ENCODE results near the gene ZBTB33. TPM values are rescaled to one million over a fixed set of nuclear protein-coding genes. Genes with fewer than 3 reads are reported as not detected.

The ZBTB33 gene
- total and polyA plus RNA-seq, 4 donors: 2.6 to 12.1 (median 5.7) TPM

DNA sequence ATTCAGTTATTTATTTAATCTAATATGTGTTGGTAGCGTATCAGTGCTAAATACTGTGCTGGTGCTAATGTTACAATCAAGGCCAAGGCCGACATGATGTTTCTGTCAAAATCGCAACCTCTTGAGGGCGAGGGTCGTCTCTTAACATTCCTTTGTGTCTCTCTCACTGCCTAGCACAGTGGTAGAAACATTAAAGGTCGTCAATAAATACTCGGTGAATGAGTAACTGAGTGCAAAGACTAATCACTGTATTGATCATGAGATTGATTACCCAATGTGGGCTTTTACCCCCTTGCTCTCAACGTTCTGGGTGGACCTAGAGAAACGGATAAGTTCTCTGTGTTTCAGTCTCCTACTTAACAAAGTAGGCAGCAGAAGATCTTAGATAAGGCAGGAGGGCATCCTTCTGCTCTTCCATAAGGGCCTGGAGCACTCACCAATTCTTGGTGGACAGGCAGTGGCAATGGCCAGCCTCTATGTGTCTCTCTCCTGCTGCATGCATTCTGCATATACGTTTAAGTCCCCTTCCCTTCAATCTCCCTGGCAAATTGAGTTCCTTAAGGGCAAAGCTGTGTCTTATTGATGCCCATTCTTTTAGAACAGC, 30.5 kb downstream of the ZBTB33 start:
- intact Hi-C loops (cut with DNase I): no loop called here
- Histone ChIP-seq H3K4me3 (ENCODE audit: low read length in 2 of 2) (no peak overlapping the region), H3K27me3 (ENCODE audit: control insufficient read depth in 1 of 2, insufficient read depth in 2 of 2, low read length in 1 of 2) (no peaks in the 10 kb centered on the region), H3K9me3 (ENCODE audit: control insufficient read depth, low read length) (no peaks in the 10 kb centered on the region), H3K36me3 (ENCODE audit: control insufficient read depth in 1 of 2, insufficient read depth in 2 of 2, low read length in 1 of 2) (no peaks in the 10 kb centered on the region), H3K27ac (ENCODE audit: low read depth in 1 of 2, low read length in 2 of 2) (no peak overlapping the region), H3K4me1 (ENCODE audit: control insufficient read depth in 1 of 2, insufficient read depth in 2 of 2, low read length in 2 of 2) (no peaks in the 10 kb centered on the region)
- DNase-seq: no peak
- WGBS, 2 donors: 70 to 85% methylated on average over 10 of the region's 10 CpGs
- ATAC-seq (ENCODE audit: low FRiP score): no peak

- H3K27me3 ChIP-seq (ENCODE audit: control insufficient read depth in 1 of 2, insufficient read depth in 2 of 2, low read length in 1 of 2): no peaks in the 10 kb centered on the region
- H3K36me3 ChIP-seq (ENCODE audit: control insufficient read depth in 1 of 2, insufficient read depth in 2 of 2, low read length in 1 of 2): no peaks in the 10 kb centered on the region
- ATAC-seq (ENCODE audit: low FRiP score): no peak
- no peak for DNase-seq
- WGBS, 2 donors: 41% methylated on average over 4 of the region's 4 CpGs
- intact Hi-C loops (cut with DNase I): no loop called here
- no peaks in the 10 kb centered on the region for H3K9me3 ChIP-seq (ENCODE audit: control insufficient read depth, low read length)
- no peak overlapping the region for H3K4me3 ChIP-seq (ENCODE audit: low read length in 2 of 2)
- H3K4me1 ChIP-seq (ENCODE audit: control insufficient read depth in 1 of 2, insufficient read depth in 2 of 2, low read length in 2 of 2): no peaks in the 10 kb centered on the region
- no peak overlapping the region for H3K27ac ChIP-seq (ENCODE audit: low read depth in 1 of 2, low read length in 2 of 2)
Observed at GRCh38 chrX:120281761-120282160, 31.1 kb downstream of the ZBTB33 start.

DNA sequence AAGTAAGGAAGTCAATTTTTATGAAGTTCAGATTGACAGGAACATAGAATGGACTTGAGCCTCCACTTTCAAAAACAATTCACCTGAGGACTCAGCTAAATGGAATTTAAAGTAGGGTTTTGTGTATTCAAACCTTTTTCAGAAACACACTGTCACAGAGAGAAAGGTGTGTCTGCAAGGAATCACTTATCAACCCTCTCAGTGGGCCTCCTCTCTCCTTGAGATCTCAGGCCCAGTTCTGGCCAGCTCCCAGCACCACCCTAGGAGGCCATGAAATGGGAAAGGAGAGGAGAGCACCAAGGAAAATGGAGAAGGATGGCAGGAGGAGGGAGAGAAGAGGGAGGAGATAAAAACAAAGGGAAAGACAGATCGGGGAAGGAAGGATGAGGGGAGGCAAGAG, 32.1 kb downstream of the ZBTB33 start:
- H3K9me3 ChIP-seq (ENCODE audit: control insufficient read depth, low read length): no peaks in the 10 kb centered on the region
- no peaks in the 10 kb centered on the region for H3K4me1 ChIP-seq (ENCODE audit: control insufficient read depth in 1 of 2, insufficient read depth in 2 of 2, low read length in 2 of 2)
- H3K27ac ChIP-seq (ENCODE audit: low read depth in 1 of 2, low read length in 2 of 2): no peak overlapping the region
- intact Hi-C loops (cut with DNase I): no loop called here
- no peak overlapping the region for H3K4me3 ChIP-seq (ENCODE audit: low read length in 2 of 2)
- DNase-seq (no peak), ATAC-seq (ENCODE audit: low FRiP score) (no peak)
- H3K27me3 ChIP-seq (ENCODE audit: control insufficient read depth in 1 of 2, insufficient read depth in 2 of 2, low read length in 1 of 2): no peaks in the 10 kb centered on the region
- WGBS, 2 donors: 55 to 79% methylated on average over 1 of the region's 1 CpG
- no peaks in the 10 kb centered on the region for H3K36me3 ChIP-seq (ENCODE audit: control insufficient read depth in 1 of 2, insufficient read depth in 2 of 2, low read length in 1 of 2)

DNA sequence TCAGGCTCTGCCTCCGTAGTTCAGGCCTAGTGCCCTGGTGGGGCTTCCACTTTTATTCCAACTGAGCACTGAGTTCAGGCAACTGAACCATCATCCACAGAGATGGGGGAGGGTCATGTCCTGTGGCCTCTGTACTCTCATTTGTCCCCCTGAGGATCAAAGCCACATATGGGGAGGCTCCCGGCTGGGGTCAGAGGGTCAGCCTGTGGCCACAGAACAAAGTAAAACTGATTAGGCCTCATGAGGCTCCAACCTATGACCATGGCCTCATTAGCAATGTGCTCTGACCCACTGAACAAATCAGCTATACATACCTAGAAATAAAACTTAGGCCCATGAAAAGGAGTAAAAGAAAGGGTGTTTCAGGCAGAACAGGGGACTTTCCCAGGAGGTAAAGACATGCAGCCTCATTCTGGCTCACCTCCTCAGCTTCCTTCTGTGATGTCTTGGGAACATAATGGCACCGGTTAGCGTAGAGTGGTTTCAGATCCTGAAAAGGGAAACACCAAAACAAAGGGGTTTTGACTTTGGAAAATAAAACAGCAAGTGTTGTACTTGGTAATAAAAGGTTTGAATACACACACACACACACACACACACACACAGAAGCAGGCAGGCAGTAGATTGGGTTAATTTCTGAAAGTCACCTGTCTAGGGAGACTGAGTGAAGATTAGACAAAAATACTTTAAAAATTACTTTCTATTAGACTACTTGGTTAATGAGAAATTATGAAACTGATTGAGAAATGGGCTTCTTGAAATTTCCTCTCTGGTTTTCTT, 36.3 kb downstream of the ZBTB33 start:
- no peak for DNase-seq
- no peaks in the 10 kb centered on the region for H3K27me3 ChIP-seq (ENCODE audit: control insufficient read depth in 1 of 2, insufficient read depth in 2 of 2, low read length in 1 of 2)
- intact Hi-C loops (cut with DNase I): no loop called here
- no peak overlapping the region for H3K4me3 ChIP-seq (ENCODE audit: low read length in 2 of 2)
- H3K4me1 ChIP-seq (ENCODE audit: control insufficient read depth in 1 of 2, insufficient read depth in 2 of 2, low read length in 2 of 2): no peaks in the 10 kb centered on the region
- no peak overlapping the region for H3K27ac ChIP-seq (ENCODE audit: low read depth in 1 of 2, low read length in 2 of 2)
- H3K9me3 ChIP-seq (ENCODE audit: control insufficient read depth, low read length): no peaks in the 10 kb centered on the region
- H3K36me3 ChIP-seq (ENCODE audit: control insufficient read depth in 1 of 2, insufficient read depth in 2 of 2, low read length in 1 of 2): no peaks in the 10 kb centered on the region
- 79 to 93% methylated on average over 4 of the region's 4 CpGs for WGBS, 2 donors
- ATAC-seq (ENCODE audit: low FRiP score): no peak

GRCh38 chrX:120287513-120288112, 37.0 kb downstream of the ZBTB33 start:
- H3K27me3 ChIP-seq (ENCODE audit: control insufficient read depth in 1 of 2, insufficient read depth in 2 of 2, low read length in 1 of 2): no peaks in the 10 kb centered on the region
- DNase-seq (no peak), ATAC-seq (ENCODE audit: low FRiP score) (no peak)
- H3K4me1 ChIP-seq (ENCODE audit: control insufficient read depth in 1 of 2, insufficient read depth in 2 of 2, low read length in 2 of 2): no peaks in the 10 kb centered on the region
- no peak overlapping the region for H3K4me3 ChIP-seq (ENCODE audit: low read length in 2 of 2)
- H3K36me3 ChIP-seq (ENCODE audit: control insufficient read depth in 1 of 2, insufficient read depth in 2 of 2, low read length in 1 of 2): no peaks in the 10 kb centered on the region
- intact Hi-C loops (cut with DNase I): no loop called here
- no peak overlapping the region for H3K27ac ChIP-seq (ENCODE audit: low read depth in 1 of 2, low read length in 2 of 2)
- no peaks in the 10 kb centered on the region for H3K9me3 ChIP-seq (ENCODE audit: control insufficient read depth, low read length)
- 51 to 63% methylated on average over 3 of the region's 3 CpGs for WGBS, 2 donors

DNA sequence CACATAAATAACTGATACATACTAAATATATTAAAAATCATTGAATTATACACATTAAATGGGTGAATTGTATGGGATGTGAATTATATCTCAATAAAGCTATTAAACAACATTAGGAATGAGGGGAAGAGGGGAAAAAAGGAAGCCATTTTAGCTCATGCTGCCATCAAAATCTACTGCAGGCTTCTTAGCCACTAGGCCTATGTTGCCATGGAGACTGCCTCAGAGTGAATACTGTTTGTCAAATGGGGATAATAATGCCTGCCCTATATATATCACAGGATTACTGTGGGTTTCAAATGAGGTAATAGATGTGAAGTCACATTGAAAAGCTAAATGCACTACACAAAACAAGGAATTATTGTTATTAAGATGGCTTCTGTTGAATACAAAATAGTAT, 39.5 kb downstream of the ZBTB33 start:
- no peak overlapping the region for H3K4me3 ChIP-seq (ENCODE audit: low read length in 2 of 2)
- no peaks in the 10 kb centered on the region for H3K27me3 ChIP-seq (ENCODE audit: control insufficient read depth in 1 of 2, insufficient read depth in 2 of 2, low read length in 1 of 2)
- intact Hi-C loops (cut with DNase I): no loop called here
- no peaks in the 10 kb centered on the region for H3K4me1 ChIP-seq (ENCODE audit: control insufficient read depth in 1 of 2, insufficient read depth in 2 of 2, low read length in 2 of 2)
- DNase-seq (no peak), ATAC-seq (ENCODE audit: low FRiP score) (no peak)
- H3K9me3 ChIP-seq (ENCODE audit: control insufficient read depth, low read length): no peaks in the 10 kb centered on the region
- no peaks in the 10 kb centered on the region for H3K36me3 ChIP-seq (ENCODE audit: control insufficient read depth in 1 of 2, insufficient read depth in 2 of 2, low read length in 1 of 2)
- no peak overlapping the region for H3K27ac ChIP-seq (ENCODE audit: low read depth in 1 of 2, low read length in 2 of 2)

DNA sequence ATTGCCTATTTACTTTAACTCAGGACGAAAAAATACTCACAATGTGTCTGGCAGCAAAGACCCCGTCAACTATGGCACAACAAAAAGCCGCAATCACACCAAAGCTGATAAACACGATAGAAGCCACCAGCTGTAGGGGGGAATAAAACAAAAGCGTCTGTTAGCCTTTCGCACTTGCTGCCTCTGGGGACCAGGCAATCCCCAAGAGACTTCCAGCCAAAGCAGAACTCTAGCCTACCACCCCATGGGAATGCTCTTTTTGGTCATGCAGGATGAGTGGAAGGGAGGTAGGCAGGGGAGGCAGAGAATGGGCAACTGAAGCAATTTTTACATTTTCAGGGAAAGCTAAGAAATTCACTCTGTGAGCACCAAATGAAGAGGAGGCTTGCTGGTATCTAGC, 40.6 kb downstream of the ZBTB33 start:
- Histone ChIP-seq H3K4me1 (ENCODE audit: control insufficient read depth in 1 of 2, insufficient read depth in 2 of 2, low read length in 2 of 2) (no peaks in the 10 kb centered on the region), H3K9me3 (ENCODE audit: control insufficient read depth, low read length) (no peaks in the 10 kb centered on the region), H3K27ac (ENCODE audit: low read depth in 1 of 2, low read length in 2 of 2) (no peak overlapping the region), H3K36me3 (ENCODE audit: control insufficient read depth in 1 of 2, insufficient read depth in 2 of 2, low read length in 1 of 2) (no peaks in the 10 kb centered on the region), H3K27me3 (ENCODE audit: control insufficient read depth in 1 of 2, insufficient read depth in 2 of 2, low read length in 1 of 2) (no peaks in the 10 kb centered on the region), H3K4me3 (ENCODE audit: low read length in 2 of 2) (no peak overlapping the region)
- intact Hi-C loops (cut with DNase I): no loop called here
- 72 to 87% methylated on average over 6 of the region's 6 CpGs for WGBS, 2 donors
- DNase-seq: no peak
- ATAC-seq (ENCODE audit: low FRiP score): no peak

DNA sequence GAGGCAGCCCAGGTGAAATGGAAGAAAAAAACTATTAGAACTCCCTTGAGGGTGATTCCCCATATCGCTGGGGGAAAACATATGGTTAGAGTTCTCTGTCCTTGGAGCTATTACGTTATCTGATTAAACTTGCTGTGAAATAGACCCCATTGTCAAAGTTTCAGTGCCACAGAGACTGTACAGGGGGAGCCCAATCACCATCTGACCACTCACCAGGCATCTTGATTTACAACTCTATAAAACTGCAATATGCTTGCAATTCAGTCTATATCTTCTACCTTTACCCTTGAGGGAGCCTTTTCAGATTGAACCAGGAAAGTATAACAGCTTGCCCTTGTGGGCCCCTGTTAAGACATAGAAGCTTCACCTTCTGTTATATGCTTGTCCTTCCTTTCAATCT, 42.4 kb downstream of the ZBTB33 start:
- Histone ChIP-seq H3K4me3 (ENCODE audit: low read length in 2 of 2) (no peak overlapping the region), H3K27ac (ENCODE audit: low read depth in 1 of 2, low read length in 2 of 2) (no peak overlapping the region), H3K4me1 (ENCODE audit: control insufficient read depth in 1 of 2, insufficient read depth in 2 of 2, low read length in 2 of 2) (no peaks in the 10 kb centered on the region), H3K27me3 (ENCODE audit: control insufficient read depth in 1 of 2, insufficient read depth in 2 of 2, low read length in 1 of 2) (no peaks in the 10 kb centered on the region), H3K9me3 (ENCODE audit: control insufficient read depth, low read length) (no peaks in the 10 kb centered on the region), H3K36me3 (ENCODE audit: control insufficient read depth in 1 of 2, insufficient read depth in 2 of 2, low read length in 1 of 2) (no peaks in the 10 kb centered on the region)
- WGBS, 2 donors: 57 to 77% methylated on average over 2 of the region's 2 CpGs
- ATAC-seq (ENCODE audit: low FRiP score) (no peak), DNase-seq (no peak)
- intact Hi-C loops (cut with DNase I): no loop called here

- Histone ChIP-seq H3K27ac (ENCODE audit: low read depth in 1 of 2, low read length in 2 of 2) (no peak overlapping the region), H3K4me3 (ENCODE audit: low read length in 2 of 2) (no peak overlapping the region), H3K4me1 (ENCODE audit: control insufficient read depth in 1 of 2, insufficient read depth in 2 of 2, low read length in 2 of 2) (no peaks in the 10 kb centered on the region), H3K9me3 (ENCODE audit: control insufficient read depth, low read length) (no peaks in the 10 kb centered on the region), H3K27me3 (ENCODE audit: control insufficient read depth in 1 of 2, insufficient read depth in 2 of 2, low read length in 1 of 2) (no peaks in the 10 kb centered on the region), H3K36me3 (ENCODE audit: control insufficient read depth in 1 of 2, insufficient read depth in 2 of 2, low read length in 1 of 2) (no peaks in the 10 kb centered on the region)
- ATAC-seq (ENCODE audit: low FRiP score) (no peak), DNase-seq (no peak)
- intact Hi-C loops (cut with DNase I): no loop called here
Observed at GRCh38 chrX:120294651-120295050, 44.0 kb downstream of the ZBTB33 start.

Measured in aorta (tissue), 5 donors.